H1 (cell line): ENCODE results near the gene HCAR2. TPM values are rescaled to one million over a fixed set of nuclear protein-coding genes. Genes with fewer than 3 reads are reported as not detected.
A peak's percentile ranks its signal among the peaks of the same experiment; 100 is the strongest.

Experiments
- CBX5 ChIP-seq: fragments of 300-800, 300-1000 bp; sonication (generic); IDR thresholded peaks from 2 replicates; pipeline ENCODE4 v1.7.1; 2016; ENCODE audit warnings: antibody characterized with exemption, low read length, low read depth
- CHD2 ChIP-seq: IDR thresholded peaks from 2 replicates; pipeline ENCODE4 v1.6.1; 2012; ENCODE audit warnings: low read length, improper control_type of control experiment
- CREB1 ChIP-seq: IDR thresholded peaks from 2 replicates; pipeline ENCODE4 v1.6.1; 2012; ENCODE audit warnings: inconsistent platforms
- CTBP2 ChIP-seq: IDR thresholded peaks from 2 replicates; pipeline ENCODE4 v1.7.0; 2011; ENCODE audit warnings: borderline replicate concordance, mild to moderate bottlenecking, moderate library complexity, mixed read lengths, low read length; ENCODE audit not compliant: insufficient read depth, insufficient read length
- KDM4A ChIP-seq: IDR thresholded peaks from one replicate; pipeline ENCODE4 v1.7.1; 2012; ENCODE audit warnings: low read depth, mild to moderate bottlenecking, moderate library complexity, low read length, inconsistent platforms; ENCODE audit not compliant: severe bottlenecking
- RBBP5 ChIP-seq: IDR thresholded peaks from 2 replicates; pipeline ENCODE4 v1.7.1; 2012; ENCODE audit warnings: low read depth, mild to moderate bottlenecking, inconsistent platforms, low read length, moderate library complexity, borderline replicate concordance
- SIN3A ChIP-seq, 2 experiments: IDR thresholded peaks in 1 of 2; conservative IDR thresholded peaks in 1 of 2; 2 replicates each; pipeline ENCODE4 v1.6.1; 2011 to 2012; ENCODE audit warnings: low read length in 2 of 2, improper control_type of control experiment in 1 of 2, low read depth in 1 of 2, mild to moderate bottlenecking in 1 of 2
- SP1 ChIP-seq: IDR thresholded peaks from 2 replicates; pipeline ENCODE4 v1.6.1; 2011; ENCODE audit warnings: low read depth, low read length
- TAF1 ChIP-seq: IDR thresholded peaks from 2 replicates; pipeline ENCODE4 v1.6.1; 2011; ENCODE audit warnings: mild to moderate bottlenecking, low read depth, low read length
- polyA plus RNA-seq, 7 experiments: library from polyadenylated mRNA; depleted of rRNA in 3 of 7; stranded (reverse) in 5 of 7; unstranded in 2 of 7; fragments of >200 nt in 5 of 7; fragments of 200-250 nt in 2 of 7; gene quantifications; 1 replicate in 5 of 7; 2 replicates in 1 of 7; 4 replicates in 1 of 7; pipeline versions ENCODE4 v1.2.1 to v1.2.3, GENCODE V29; 2011 to 2013; ENCODE audit warnings: missing spikeins in 2 of 7, mixed read lengths in 2 of 7
- total RNA-seq: library from RNA; stranded (reverse); fragmentation: NEBNext Ultra II Directional; extraction: Animal tissue kit (Norgen Biotek cat#: 25700); gene quantifications from 2 replicates; pipeline ENCODE4 v1.2.1, GENCODE V29; 2021
- TF ChIP-seq, protein P1 (sequence below): fragments of 300-600 bp; sonication (generic); IDR thresholded peaks from 2 replicates; pipeline ENCODE4 v1.7.1; 2012; ENCODE audit warnings: low read length, moderate library complexity, mild to moderate bottlenecking, inconsistent platforms; ENCODE audit not compliant: insufficient replicate concordance

The HCAR2 gene
- total and polyA plus RNA-seq, 2 of the 8 experiments (the other 6 are each of a cell fraction or from before 2014, with no cell fraction given): not detected

DNA sequence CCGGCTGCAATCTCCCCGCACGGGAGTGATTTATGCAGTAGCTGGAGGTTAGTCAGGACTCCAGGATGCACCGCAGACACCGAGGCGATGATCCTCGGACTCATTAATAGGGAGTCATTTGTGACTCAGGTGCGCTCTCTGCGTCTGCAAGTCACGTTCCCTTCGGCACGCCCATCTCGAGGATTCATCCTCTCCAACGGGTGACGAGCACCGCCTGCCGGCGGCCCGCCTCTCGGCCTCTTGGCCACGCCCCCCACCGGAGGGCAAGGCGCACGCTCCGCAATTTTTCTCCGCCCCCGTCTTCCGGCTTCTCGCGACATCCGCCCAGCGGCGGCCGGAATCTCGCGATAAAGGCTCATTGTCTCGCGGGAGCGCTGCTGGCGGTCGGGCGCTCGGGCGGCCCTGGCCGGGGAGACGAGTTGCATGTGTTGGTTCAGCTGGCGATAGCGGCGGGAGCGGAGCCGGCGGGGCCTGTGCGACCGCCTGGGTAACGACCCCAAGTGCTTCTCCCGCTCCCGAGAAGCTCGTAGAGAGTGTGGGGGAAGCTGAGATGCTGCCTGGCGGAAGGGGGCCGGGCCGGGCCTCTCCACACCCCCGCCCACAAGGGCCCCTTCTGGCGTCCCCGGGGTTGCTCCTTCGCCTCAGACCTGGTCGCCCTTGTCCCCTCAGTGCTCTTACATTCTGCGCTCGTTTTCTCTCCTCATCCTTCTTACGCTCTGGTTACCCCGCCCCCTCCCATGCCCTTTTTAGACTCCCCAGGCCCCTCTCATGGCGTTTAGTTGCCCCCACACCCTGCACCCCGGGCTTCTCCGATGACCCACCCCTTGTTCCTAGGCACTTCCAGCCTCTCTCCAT lies 49.5 kb upstream of the HCAR2 start, which contains the start of gene DENR (continued):
- TF ChIP-seq, protein P1, sequence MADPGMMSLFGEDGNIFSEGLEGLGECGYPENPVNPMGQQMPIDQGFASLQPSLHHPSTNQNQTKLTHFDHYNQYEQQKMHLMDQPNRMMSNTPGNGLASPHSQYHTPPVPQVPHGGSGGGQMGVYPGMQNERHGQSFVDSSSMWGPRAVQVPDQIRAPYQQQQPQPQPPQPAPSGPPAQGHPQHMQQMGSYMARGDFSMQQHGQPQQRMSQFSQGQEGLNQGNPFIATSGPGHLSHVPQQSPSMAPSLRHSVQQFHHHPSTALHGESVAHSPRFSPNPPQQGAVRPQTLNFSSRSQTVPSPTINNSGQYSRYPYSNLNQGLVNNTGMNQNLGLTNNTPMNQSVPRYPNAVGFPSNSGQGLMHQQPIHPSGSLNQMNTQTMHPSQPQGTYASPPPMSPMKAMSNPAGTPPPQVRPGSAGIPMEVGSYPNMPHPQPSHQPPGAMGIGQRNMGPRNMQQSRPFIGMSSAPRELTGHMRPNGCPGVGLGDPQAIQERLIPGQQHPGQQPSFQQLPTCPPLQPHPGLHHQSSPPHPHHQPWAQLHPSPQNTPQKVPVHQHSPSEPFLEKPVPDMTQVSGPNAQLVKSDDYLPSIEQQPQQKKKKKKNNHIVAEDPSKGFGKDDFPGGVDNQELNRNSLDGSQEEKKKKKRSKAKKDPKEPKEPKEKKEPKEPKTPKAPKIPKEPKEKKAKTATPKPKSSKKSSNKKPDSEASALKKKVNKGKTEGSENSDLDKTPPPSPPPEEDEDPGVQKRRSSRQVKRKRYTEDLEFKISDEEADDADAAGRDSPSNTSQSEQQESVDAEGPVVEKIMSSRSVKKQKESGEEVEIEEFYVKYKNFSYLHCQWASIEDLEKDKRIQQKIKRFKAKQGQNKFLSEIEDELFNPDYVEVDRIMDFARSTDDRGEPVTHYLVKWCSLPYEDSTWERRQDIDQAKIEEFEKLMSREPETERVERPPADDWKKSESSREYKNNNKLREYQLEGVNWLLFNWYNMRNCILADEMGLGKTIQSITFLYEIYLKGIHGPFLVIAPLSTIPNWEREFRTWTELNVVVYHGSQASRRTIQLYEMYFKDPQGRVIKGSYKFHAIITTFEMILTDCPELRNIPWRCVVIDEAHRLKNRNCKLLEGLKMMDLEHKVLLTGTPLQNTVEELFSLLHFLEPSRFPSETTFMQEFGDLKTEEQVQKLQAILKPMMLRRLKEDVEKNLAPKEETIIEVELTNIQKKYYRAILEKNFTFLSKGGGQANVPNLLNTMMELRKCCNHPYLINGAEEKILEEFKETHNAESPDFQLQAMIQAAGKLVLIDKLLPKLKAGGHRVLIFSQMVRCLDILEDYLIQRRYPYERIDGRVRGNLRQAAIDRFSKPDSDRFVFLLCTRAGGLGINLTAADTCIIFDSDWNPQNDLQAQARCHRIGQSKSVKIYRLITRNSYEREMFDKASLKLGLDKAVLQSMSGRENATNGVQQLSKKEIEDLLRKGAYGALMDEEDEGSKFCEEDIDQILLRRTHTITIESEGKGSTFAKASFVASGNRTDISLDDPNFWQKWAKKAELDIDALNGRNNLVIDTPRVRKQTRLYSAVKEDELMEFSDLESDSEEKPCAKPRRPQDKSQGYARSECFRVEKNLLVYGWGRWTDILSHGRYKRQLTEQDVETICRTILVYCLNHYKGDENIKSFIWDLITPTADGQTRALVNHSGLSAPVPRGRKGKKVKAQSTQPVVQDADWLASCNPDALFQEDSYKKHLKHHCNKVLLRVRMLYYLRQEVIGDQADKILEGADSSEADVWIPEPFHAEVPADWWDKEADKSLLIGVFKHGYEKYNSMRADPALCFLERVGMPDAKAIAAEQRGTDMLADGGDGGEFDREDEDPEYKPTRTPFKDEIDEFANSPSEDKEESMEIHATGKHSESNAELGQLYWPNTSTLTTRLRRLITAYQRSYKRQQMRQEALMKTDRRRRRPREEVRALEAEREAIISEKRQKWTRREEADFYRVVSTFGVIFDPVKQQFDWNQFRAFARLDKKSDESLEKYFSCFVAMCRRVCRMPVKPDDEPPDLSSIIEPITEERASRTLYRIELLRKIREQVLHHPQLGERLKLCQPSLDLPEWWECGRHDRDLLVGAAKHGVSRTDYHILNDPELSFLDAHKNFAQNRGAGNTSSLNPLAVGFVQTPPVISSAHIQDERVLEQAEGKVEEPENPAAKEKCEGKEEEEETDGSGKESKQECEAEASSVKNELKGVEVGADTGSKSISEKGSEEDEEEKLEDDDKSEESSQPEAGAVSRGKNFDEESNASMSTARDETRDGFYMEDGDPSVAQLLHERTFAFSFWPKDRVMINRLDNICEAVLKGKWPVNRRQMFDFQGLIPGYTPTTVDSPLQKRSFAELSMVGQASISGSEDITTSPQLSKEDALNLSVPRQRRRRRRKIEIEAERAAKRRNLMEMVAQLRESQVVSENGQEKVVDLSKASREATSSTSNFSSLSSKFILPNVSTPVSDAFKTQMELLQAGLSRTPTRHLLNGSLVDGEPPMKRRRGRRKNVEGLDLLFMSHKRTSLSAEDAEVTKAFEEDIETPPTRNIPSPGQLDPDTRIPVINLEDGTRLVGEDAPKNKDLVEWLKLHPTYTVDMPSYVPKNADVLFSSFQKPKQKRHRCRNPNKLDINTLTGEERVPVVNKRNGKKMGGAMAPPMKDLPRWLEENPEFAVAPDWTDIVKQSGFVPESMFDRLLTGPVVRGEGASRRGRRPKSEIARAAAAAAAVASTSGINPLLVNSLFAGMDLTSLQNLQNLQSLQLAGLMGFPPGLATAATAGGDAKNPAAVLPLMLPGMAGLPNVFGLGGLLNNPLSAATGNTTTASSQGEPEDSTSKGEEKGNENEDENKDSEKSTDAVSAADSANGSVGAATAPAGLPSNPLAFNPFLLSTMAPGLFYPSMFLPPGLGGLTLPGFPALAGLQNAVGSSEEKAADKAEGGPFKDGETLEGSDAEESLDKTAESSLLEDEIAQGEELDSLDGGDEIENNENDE: no peak
- TF ChIP-seq SP1: peak; percentile 80; the same call in 1 of the 2 replicates
- no peak for TF ChIP-seq CBX5
- peak; percentile 96 for TF ChIP-seq TAF1
- peak; percentile 100 for TF ChIP-seq KDM4A
- peak; percentile 64 for TF ChIP-seq CREB1
- TF ChIP-seq CHD2: peak; percentile 100
- TF ChIP-seq RBBP5: 0 out of 2 replicates have a peak, but pooled peaks have one; percentile 30
- TF ChIP-seq CTBP2: no peak
- TF ChIP-seq SIN3A (conservative IDR thresholded peaks at IDR 0.05 in 1 of 2, IDR thresholded peaks at IDR 0.05 in 1 of 2; ENCODE audit: low read depth in 1 of 2, low read length in 2 of 2): peak; percentile 86 to 95; a peak in 3 of 4 replicates
